C1 segment of cervical spinal cord (tissue), 14 donors: Measurements from ENCODE around the gene ADAMTS2.

Source experiments
- DNase-seq, 14 donors: peaks; one replicate each; lab custom pipeline; 2025; lab: John Stamatoyannopoulos, UW

Gene ADAMTS2

DNA sequence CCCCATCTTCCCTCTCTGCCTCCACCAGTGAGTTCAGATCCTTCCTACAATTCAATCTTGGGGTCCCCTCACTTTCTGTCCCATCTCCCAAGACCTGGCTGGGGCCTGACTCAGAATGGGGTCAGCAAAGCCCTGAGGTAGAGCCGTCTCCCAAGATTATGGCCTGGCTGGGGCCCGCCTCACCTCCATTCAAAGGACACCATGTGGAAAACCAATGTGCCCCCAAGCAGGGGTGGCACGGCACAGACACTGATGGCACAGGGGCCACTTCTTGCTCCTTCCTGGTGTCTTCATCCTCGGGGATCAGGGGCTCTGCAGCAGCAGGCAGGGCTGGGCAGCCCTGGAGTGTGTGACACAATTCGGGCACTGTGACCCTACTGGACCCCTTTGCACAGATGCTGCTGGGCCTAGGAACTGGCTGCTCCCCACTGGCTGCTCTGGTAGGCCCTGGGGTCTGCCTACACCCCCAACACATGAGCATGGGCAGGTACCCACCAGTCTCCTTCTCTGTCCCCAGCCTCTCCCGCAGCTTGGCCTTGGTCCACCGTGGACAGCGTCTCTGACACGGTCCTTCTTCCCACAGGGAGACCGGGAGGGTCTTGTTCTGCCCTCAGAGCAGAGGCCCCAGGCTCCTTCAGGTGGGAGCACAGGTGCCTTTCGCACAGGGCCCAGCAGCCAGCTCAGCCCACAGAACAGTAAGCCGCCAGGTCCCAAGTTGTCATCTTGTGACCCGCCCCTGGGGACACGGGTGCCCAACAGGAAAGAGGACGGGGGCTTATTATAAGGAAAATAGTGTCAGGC lies 89.5 kb downstream of the ADAMTS2 start:
- no peak for DNase-seq

- peak in 1 of 14 donors; percentile 9 for DNase-seq
These were observed 90.5 kb downstream of the ADAMTS2 start for GRCh38 chr5:179254638-179255271.

DNA sequence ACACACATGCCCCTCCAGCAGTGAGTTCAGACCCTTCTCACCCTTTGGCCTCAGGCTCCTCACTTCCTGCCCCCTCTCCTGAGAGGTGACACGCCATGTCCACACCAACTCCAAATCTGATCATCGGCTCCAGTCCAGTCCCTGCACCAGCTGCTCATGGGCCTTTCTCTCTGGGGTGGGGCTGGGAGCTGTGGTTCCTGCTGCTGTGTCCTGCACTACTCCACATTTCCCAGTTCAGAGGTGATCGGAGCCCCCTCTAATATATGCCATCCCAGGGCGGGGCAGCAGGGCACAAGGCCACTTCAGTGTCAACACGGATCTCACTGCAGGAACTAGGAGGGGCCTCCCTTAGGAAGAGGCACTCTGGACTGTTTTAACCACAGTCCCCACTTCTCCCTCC lies 91.5 kb downstream of the ADAMTS2 start:
- DNase-seq: no peak

GRCh38 chr5:179251276-179251969 lies 93.8 kb downstream of the ADAMTS2 start:
- DNase-seq: no peak

GRCh38 chr5:179250561-179251225 lies 94.6 kb downstream of the ADAMTS2 start:
- no peak for DNase-seq

DNA sequence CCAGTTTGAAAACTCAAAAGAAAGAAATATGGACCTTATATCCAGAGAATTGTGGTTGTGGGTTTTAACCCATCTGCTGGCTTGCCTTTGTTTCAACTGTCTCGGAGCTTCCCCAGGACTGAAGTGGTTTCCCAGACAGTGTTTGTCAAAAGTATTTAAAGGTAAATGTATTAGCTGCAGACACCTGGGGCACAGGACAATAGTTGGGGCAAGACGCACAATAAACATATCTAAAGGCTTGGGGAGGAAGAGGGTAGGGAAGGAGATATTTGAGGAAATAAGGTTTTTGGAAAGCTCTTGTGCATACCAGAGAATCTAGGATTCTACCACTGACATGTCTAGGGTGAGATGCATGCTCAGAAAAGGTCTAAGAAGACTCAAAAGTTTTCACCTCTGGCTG lies 99.0 kb downstream of the ADAMTS2 start:
- DNase-seq: no peak

- no peak for DNase-seq
These were observed 100.2 kb downstream of the ADAMTS2 start for GRCh38 chr5:179245031-179245430.

DNA sequence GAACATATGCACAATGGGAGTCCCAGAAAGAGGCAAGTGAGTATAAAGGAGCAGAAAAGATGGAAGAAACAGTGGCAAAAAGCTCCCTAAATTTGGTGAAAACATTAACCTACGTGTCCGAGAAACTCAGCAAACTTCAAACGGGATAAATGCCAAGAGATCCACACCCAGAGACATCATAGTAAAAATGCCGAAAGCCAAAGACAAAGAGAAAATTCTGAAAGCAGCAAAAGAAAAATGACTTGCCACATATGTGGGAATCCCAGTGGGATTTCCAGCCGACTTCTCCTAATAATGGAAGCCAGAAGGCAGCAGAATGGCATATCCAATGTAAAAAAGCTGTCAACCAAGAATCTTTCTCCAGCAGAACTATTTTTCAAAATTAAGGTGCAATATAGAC lies 101.2 kb downstream of the ADAMTS2 start:
- no peak for DNase-seq

- peak in 10 of 14 donors; percentile 13 to 67 (median 43) for DNase-seq
These were observed 101.9 kb downstream of the ADAMTS2 start for GRCh38 chr5:179243333-179243732.

DNA sequence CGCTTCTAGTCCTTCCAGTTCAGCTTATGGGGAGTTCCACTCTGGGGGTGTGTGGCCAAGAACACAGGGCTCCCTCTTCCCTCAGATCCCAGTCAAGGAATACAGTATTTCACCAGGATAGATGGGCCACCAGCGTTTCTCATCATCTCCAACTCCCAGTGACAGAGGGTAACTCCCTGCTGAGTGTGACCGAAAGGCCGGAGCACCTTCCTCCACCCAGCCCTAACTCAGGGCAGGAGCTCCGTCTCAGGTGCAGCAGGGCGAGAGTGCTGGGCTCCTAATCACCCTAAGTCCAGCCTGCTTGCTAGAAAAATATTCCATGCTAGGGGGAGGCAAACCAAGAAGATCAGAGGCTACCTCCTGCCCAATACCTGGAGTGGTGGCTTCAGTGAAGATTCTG lies 102.6 kb downstream of the ADAMTS2 start:
- DNase-seq: no peak

- no peak for DNase-seq
These were observed 103.4 kb downstream of the ADAMTS2 start for GRCh38 chr5:179241764-179242370.

DNA sequence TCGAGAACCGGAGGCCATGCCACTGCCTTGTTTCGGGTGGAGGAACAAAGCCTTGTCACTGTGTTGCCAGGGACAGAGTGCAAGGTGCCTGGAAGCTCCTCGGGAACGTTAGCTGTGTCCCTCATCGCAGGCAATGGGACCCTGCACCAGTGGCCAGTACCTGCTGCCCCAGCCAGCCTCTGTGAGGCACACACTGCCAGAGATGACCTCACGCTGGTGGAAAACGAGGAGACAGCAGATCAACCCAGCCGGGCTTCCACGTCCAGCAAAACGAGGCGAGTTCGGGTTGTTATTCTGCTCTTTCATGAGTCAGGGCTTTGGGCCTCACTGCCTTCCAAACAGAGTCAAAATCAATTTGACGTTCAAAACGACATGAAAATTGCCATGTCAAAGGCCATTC lies 104.1 kb downstream of the ADAMTS2 start:
- DNase-seq: no peak

DNA sequence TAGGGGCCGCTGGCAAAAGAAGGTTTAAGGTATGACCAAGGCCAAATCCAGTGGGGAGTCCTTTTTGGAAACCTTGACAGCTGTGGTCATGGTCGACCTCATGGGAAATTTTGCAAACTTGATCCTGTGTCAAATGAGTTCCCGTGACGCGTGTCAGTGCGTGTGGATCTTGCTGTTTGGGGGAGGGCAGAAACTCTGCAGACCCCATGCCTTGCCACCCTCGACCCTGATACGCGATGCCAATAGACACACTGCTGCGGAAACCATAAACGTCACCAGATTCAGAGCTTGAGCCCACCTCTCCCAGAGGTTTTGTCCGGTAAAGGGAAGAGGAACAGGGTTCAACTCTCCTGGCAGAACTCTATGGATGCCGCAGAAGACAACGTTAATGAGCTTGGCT lies 104.7 kb downstream of the ADAMTS2 start:
- DNase-seq: no peak

- no peak for DNase-seq
These were observed 105.8 kb downstream of the ADAMTS2 start for GRCh38 chr5:179239256-179240135.

DNA sequence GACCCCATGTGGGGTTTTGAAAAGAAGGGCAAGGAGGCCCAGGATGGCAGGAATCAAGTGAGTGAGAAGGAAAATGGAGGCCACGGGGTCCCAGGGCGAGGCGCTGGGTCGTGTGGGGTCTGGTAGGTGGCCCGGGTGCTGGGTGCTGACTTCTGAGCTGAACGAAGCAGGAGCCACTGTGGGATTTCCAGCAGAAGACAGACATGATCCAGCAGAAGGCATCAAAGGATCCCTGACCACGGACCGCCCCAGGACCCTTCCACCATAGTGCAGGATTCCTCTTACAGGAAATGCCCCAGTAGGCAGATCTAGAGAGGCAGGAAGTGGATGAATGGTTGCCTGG lies 106.7 kb downstream of the ADAMTS2 start:
- DNase-seq: no peak

GRCh38 chr5:179237770-179238627 lies 107.3 kb downstream of the ADAMTS2 start:
- no peak for DNase-seq

DNA sequence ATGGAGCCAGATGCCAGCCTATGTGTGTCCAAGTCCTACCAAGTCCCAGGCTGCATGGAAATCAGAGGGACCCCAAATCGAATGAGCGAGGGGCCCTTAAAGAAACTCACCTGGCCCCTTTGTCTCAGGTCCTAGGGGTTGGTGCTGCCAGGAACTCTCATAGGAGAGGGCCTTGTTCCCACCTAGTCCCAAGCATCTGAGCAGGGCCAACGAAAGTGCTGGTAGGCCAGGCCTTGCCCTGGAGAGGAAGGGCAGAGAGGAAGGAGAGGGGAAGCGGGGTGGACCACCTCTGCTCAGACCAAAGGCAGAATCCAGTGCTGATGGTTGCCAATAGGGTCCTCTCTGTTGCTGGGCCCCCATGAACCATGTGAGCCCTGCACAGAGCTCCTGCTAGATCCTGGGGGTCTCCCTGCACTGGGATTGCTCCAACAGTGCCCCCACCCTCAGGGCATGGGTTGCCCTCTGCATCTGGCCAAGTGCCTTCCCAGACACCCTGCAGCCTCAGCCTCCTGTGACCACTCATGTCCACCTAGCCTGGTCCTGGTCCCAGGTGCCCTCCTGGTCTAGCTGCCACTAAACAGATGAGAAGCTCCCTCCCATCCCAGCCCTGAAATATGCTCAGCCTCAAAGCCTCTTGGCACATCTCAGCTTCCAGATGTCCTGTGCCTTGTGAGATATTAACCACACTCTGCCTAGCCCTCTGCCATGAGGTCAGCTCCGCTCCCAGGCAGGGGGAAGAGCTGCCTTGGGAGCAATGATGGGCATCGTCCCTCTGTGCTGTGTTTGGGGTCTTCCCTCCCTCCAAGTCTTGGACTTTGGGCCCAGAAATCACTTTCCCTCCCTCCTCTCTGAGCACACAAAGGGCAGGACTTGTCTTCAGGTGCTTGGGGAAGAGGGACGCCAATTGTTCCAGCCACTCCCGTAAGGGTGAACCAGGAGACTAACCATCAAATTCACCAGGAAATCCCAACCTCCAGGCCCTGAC lies 109.6 kb downstream of the ADAMTS2 start:
- no peak for DNase-seq

DNA sequence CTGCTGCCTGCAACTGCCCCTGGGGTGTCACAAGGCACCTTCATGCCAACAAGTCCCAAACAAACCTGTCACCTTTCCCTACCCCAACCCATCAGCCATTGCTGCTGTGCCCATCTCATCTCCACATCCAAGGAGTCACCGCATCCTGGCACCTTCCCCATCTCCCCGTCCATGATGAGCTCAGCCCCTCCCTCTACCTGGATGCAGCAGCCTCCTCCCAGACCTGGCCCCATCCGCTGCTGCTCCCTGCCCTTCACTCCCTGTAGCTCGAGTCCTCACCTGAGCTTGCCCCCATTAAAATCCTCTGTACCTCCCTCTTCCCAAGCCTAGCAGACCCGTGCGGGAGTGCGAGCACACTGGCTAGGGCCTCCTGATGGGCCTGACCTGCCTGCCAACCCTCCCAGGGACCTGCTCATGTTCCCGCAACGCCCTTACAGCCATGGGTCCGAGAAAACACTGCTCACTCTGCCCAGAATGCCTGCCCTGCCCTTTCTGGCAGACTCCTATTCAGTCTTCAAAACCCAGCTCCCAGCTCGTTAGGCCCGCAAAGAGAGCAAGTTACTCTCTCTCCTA lies 110.6 kb downstream of the ADAMTS2 start:
- DNase-seq: no peak
